Left lung (tissue), 10 donors: ENCODE results near the gene GLB1L3. TPM values are rescaled to one million over a fixed set of nuclear protein-coding genes. Genes with fewer than 3 reads are reported as not detected.

Experiments
- ATAC-seq: fragments of 200-7000 bp; cut with Tn5 transposase; one replicate; pipeline ENCODE4 v1.9.1; 2020; ENCODE audit warnings: moderate library complexity
- DNase-seq, 4 donors: peaks; one replicate each; pipeline ENCODE4 v3.0.0-alpha.2; 2013 to 2020
- H3K27ac ChIP-seq, 2 donors: fragments of 200-600 bp; sonication (generic) in 1 of 2; one replicate each; pipeline versions ENCODE4 v1.5.0 to v1.8.0; 2020 to 2021
- H3K27me3 ChIP-seq, 2 donors: fragments of 200-600 bp; sonication (generic) in 1 of 2; one replicate each; pipeline versions ENCODE4 v1.5.0 to v1.8.0; 2020 to 2021
- H3K36me3 ChIP-seq, 2 donors: fragments of 200-600 bp; sonication (generic) in 1 of 2; one replicate each; pipeline versions ENCODE4 v1.5.0 to v1.8.0; 2020 to 2021
- H3K4me1 ChIP-seq, 2 donors: fragments of 200-600 bp; one replicate each; pipeline ENCODE4 v1.8.0; 2021
- H3K4me3 ChIP-seq, 2 donors: fragments of 200-600 bp; sonication (generic) in 1 of 2; one replicate each; pipeline versions ENCODE4 v1.5.0 to v1.8.0; 2020 to 2021; ENCODE audit warnings: mild to moderate bottlenecking in 1 of 2
- H3K9me3 ChIP-seq, 2 donors: fragments of 200-600 bp; sonication (generic) in 1 of 2; one replicate each; pipeline versions ENCODE4 v1.5.0 to v1.8.0; 2020 to 2021
- CTCF ChIP-seq, 2 donors: fragments of 200-600 bp; sonication (generic) in 1 of 2; IDR thresholded peaks; one replicate each; pipeline versions ENCODE4 v1.5.0 to v1.8.0; 2021; ENCODE audit warnings: antibody characterized with exemption in 2 of 2
- intact Hi-C, 2 donors: fragments of 100-400 bp; cut with DNase I; formaldehyde crosslinking; loops; one replicate each; pipeline versions ENCODE4 v1.11.2 to v1.14.2; 2022
- polyA plus RNA-seq, 6 donors: library from polyadenylated mRNA; unstranded; fragments of 120-200 nt; gene quantifications; one replicate each; pipeline ENCODE4 v1.2.1, GENCODE V29; 2013; ENCODE audit not compliant: insufficient read length in 6 of 6
- total RNA-seq, 2 donors: library from RNA; stranded (reverse); fragmentation: NEBNext Ultra II Directional; extraction: Animal tissue kit (Norgen Biotek cat#: 25700); gene quantifications; one replicate each; pipeline ENCODE4 v1.2.1, GENCODE V29; 2021
- donor health status: DM: no; HTN: yes; CAD: no.
- donor health status: DM: no; HTN: no; CAD: no.

GLB1L3 gene
- total and polyA plus RNA-seq, 8 donors = 0.10 to 0.29 (median 0.15) TPM; not detected in 2

- no peak for TF ChIP-seq CTCF (IDR thresholded peaks at IDR 0.05)
- Histone ChIP-seq H3K27me3 (no peaks in the 10 kb centered on the region), H3K36me3 (peaks cover 0 to 7% of the 10 kb centered on the region in 2 donors), H3K4me3 (no peak overlapping the region), H3K27ac (no peak overlapping the region), H3K9me3 (no peaks in the 10 kb centered on the region), H3K4me1 (peaks cover 14 to 74% of the 10 kb centered on the region in 2 donors)
- DNase-seq = no peak
- intact Hi-C loops = no loop called here
- ATAC-seq = no peak
These were observed 45.8 kb upstream of the GLB1L3 start for GRCh38 chr11:134230339-134230738.

- Histone ChIP-seq H3K36me3 (peaks cover 0 to 17% of the 10 kb centered on the region in 2 donors), H3K27ac (peak overlapping the region in 1 of 2 donors; percentile 42), H3K4me3 (no peak overlapping the region), H3K4me1 (peaks cover 4 to 56% of the 10 kb centered on the region in 2 donors), H3K9me3 (no peaks in the 10 kb centered on the region), H3K27me3 (no peaks in the 10 kb centered on the region)
- DNase-seq (no peak), ATAC-seq (no peak)
- intact Hi-C loops = no loop called here
- no peak for TF ChIP-seq CTCF (IDR thresholded peaks at IDR 0.05)
These were observed 44.1 kb upstream of the GLB1L3 start for GRCh38 chr11:134231958-134232659.

- H3K27me3 ChIP-seq = no peaks in the 10 kb centered on the region
- no peaks in the 10 kb centered on the region for H3K9me3 ChIP-seq
- peaks cover 4 to 45% of the 10 kb centered on the region in 2 donors for H3K4me1 ChIP-seq
- ATAC-seq (no peak), DNase-seq (no peak)
- no peak overlapping the region for H3K4me3 ChIP-seq
- intact Hi-C loops = no loop called here
- peaks cover 0 to 32% of the 10 kb centered on the region in 2 donors for H3K36me3 ChIP-seq
- no peak for TF ChIP-seq CTCF (IDR thresholded peaks at IDR 0.05)
- no peak overlapping the region for H3K27ac ChIP-seq
These were observed 42.4 kb upstream of the GLB1L3 start for GRCh38 chr11:134233729-134234179.

GRCh38 chr11:134235399-134235798 is 40.8 kb upstream of the GLB1L3 start:
- H3K27ac ChIP-seq = no peak overlapping the region
- H3K4me3 ChIP-seq = no peak overlapping the region
- intact Hi-C loops = no loop called here
- H3K27me3 ChIP-seq = no peaks in the 10 kb centered on the region
- peaks cover 0 to 48% of the 10 kb centered on the region in 2 donors for H3K36me3 ChIP-seq
- H3K9me3 ChIP-seq = no peaks in the 10 kb centered on the region
- DNase-seq (no peak), ATAC-seq (no peak)
- peaks cover 4 to 28% of the 10 kb centered on the region in 2 donors for H3K4me1 ChIP-seq
- no peak for TF ChIP-seq CTCF (IDR thresholded peaks at IDR 0.05)

GRCh38 chr11:134236834-134237556 is 39.2 kb upstream of the GLB1L3 start:
- DNase-seq (no peak), ATAC-seq (no peak)
- no peak for TF ChIP-seq CTCF (IDR thresholded peaks at IDR 0.05)
- Histone ChIP-seq H3K4me1 (peaks cover 0 to 12% of the 10 kb centered on the region in 2 donors), H3K27ac (no peak overlapping the region), H3K27me3 (no peaks in the 10 kb centered on the region), H3K4me3 (no peak overlapping the region), H3K9me3 (no peaks in the 10 kb centered on the region), H3K36me3 (peaks cover 0 to 60% of the 10 kb centered on the region in 2 donors)
- intact Hi-C loops = no loop called here
